Neural cell (in vitro differentiated cells): ENCODE results near the gene TTC23L.

Experiments
- EZH2 ChIP-seq: fragments of 200-600, 300-800 bp; shearing (Covaris generic), sonication (generic); IDR thresholded peaks from 2 replicates; pipeline ENCODE4 v1.6.1; 2014; ENCODE audit warnings: antibody characterized with exemption, low read length, borderline replicate concordance, mild to moderate bottlenecking; ENCODE audit not compliant: insufficient read depth, poor library complexity, severe bottlenecking
- TAF1 ChIP-seq: IDR thresholded peaks from 2 replicates; pipeline ENCODE4 v1.6.1; 2012; ENCODE audit warnings: low read depth

DNA sequence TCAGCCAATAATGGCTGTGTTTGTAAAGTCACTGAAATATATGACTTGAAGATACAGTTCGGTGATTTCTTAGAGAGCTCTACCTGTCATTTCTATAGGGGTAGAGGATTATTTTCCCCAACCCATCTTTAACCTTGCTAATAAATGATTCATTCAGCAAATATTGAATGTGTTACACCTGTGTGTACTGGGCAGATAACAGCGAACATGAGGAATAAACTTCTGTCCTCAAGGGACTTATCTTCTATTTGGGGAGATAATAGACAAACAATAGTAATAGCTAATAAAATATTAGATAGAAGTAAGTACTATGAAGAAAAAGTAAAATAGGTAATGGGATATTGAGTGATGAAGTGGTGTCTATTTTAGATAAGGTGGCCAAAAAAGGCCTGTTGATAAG lies 9.3 kb downstream of the TTC23L start:
- TF ChIP-seq TAF1 = no peak
- TF ChIP-seq EZH2 = no peak
